GM21717 (cell line): ENCODE measurements around the gene SPOPL.
"Not testable (repeated sequence)": the region's sequence is repeated elsewhere in the genome, so short reads cannot be mapped to it uniquely, and the experiment has no call there.

Source experiments
- ATAC-seq: cut with Tn5 transposase; IDR thresholded peaks from one replicate; pipeline ENCODE4 v1.9.1; 2021; ENCODE audit warnings: mild to moderate bottlenecking, moderate library complexity; ENCODE audit not compliant: unreplicated experiment

Gene SPOPL

DNA sequence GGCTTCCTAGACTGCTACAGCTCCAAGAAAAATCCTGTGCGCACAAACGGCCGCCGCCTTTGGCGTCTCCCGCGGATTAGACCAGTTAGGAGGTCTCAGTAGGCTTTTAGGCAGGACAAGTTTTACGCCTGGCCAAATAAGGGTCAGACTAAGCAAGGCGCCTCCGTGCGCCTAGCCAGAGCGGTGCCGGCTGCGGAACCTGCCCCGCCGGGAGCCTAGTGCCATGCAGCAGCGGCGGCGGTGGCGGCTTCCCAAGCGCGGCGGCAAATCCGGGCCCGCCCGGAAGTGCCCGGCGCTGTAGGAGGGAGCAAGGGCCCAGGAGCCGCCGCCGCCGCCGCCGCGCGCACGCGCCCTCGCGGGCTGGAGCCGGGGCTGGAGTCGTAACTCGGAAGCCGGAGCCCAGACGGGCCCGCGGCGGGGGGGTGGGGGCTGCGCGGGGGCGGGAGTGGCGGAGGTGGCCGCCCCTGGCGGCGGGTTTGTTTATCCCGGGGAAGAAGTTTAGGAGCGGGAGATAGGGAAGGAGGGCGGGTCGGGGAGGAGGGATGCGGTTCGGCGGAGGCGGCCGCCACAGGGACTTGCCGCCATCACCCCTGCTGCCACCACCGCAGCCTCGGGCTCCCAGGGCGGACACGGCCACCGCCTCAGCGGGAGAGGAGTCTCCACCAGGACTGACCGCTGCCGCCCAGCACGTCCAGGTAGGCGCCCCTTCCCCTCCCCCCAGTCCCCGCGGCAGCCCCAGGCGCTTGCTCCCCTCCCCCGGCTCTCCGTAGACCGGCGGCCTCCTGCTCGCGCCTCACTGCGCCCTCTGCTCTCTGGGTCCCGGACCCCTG is at the start of gene SPOPL:
SPOPL (plus strand) TSS at position 346 of the 830 bp plus-strand sequence. CDS start 48,447 bp downstream, outside the sequence.
- peak; percentile 75 for ATAC-seq

DNA sequence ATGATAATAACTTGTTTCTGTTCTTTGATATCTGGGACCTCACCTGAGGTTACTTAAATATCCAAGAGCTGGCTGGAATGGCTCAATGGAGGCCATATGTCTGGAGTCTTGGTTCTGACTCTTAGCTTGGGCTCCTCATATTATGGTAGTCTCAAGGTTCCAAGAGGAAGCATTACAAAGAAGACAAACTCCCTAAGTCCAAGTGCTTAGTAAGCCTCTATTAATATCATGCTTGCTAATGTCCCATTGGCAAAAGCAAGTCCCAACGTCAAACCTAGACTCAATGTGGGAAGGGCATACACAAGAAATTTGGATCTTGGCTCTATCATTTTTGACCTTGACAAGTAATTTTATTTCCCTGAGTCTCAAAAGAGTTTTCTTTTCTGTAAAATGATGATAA is 49.2 kb upstream of the SPOPL start:
- ATAC-seq = no peak

DNA sequence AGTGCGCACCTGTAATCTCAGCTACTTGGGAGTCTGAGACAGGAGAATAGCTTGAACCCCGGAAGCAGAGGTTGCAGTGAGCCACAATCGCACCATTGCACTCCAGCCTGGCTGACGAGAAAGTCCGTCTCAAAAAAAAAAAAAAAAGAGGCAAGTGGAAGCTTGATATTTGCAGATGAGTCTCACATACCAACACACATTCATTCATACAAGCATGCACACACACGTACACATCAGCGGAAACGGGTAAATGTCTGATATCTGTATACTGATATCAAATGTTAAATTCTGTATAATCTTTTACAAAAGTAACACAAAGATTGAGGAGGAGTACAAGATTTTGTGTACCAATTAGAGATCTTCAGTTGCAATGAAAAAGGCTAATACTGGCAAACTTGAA is 47.8 kb upstream of the SPOPL start:
- no peak for ATAC-seq

DNA sequence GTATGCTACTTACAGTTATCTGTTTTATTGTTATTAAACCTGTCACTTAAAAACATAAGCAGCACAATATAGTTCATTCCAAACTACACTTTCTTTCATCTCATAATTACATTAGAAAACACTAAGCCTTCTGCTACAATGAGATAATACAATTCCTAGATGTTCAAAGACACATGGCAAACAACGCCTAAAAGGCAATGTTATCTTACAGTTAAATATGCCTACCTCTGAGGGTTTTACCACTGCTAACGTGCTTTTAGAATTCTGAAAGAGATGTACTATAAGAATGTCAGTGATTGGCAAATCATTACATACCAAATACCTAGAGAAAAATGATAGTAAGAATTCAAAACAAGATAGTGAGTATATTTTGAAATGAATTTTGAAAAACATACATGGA is 46.8 kb upstream of the SPOPL start:
- no peak for ATAC-seq

DNA sequence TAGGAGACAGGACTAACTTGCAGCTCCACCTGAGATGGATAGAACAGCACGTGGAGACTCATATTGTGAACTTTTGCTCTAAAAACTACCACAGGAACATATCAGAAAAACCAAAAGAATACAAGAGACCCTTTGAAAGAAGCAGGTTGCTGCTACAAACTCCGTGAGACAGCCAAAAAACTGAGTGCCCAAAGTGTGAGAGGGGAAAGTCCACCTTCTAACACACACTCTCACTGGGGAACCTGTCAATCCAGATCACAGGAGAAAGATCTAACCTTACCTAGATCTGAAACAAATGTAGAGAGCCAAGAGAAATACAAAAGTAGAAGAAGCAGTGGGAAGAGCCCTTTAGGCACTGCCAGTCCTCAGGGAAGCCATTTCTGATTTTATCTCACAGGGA is 46.3 kb upstream of the SPOPL start:
- no peak for ATAC-seq

DNA sequence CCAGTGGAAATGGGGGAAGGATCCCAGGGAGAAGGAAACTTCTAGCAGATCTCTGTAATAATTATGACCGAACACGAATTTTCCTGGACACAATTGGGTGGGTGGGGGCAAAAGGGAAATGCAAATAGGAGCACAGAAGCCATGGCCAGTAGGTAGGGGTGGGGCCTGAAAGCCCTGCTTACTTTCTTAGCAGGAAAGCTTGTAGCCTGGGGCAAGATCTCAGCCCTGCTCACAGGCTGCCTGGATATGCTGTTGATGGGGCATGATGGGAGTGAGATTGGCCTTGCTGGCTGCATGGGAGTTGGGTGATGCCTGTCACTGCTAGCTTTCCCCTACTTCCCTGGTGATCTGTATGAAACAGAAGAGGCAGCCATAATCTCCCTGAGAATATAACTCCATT is 45.9 kb upstream of the SPOPL start:
- ATAC-seq = no peak

DNA sequence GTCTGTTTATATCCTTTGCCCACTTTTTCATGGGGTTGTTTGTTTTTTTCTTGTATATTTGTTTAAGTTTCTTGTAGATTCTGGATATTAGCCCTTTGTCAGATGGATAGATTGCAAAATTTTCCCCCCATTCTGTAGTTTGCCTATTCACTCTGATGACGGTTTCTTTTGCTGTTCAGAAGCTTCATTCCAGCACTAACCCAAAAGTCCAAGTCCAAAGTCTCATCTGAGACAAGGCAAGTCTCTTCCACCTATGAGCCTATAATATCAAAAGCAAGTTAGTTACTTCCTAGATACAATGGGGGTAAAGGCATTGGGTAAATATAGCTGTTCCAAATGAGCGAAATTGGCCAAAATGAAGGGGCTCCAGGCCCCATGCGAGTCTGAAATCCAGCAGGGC is 38.9 kb upstream of the SPOPL start:
- not testable (repeated sequence) for ATAC-seq

DNA sequence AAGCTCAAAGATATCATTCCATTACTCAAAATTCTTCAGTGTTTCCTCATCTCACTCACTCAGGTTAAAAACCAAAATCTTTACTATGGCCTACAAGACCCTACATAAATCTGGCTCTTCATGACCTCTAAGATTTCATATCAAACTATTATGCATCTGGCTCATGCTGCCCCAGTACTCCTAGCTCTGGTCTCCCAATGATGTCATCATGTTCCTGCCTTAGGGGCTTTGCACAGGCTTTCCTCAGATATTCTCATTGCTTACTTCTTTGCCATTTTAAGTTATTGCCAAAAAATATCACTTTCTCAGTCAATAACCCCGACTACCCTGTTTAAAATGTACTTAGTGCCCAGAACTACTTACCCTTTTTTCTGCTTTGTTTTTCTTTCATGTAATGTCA is 33.0 kb upstream of the SPOPL start:
- no peak for ATAC-seq

DNA sequence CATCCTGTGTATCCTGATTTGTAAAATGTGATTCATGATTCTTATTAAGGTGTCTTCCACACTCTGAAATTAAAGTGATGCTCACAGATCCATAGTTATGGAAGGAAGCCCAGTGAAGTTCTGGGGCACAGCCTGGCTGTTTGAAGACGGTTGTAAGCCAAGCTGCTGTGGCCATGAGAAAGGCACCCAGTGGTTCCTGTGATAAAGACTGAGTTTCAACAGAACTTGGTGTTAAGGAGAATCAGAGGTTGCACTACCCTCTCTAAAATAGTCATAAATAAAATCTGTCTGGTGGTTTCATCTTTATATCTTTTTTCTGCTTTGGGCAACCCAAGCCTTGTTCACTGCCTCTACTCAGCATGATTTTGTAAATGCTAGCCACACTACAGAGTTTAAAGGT is 32.2 kb upstream of the SPOPL start:
- no peak for ATAC-seq

DNA sequence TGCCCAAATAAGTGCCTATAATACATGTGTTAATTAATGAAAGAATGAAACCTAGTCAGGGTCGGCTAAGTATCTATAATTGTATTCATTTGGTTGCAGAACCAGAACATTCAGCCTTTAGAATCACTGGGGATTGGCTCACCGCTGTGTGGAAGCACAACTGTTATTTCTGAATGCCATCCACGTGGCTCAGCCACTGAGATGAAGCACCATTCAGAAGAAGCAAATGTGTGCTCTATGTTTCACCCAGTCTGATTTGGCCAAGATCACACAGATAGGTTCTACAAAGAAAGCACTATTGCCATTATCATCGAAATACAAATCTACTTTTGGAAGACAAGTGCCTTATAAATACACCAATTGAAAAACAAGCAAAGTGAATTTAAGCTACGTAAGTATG is 30.6 kb upstream of the SPOPL start:
- no peak for ATAC-seq

DNA sequence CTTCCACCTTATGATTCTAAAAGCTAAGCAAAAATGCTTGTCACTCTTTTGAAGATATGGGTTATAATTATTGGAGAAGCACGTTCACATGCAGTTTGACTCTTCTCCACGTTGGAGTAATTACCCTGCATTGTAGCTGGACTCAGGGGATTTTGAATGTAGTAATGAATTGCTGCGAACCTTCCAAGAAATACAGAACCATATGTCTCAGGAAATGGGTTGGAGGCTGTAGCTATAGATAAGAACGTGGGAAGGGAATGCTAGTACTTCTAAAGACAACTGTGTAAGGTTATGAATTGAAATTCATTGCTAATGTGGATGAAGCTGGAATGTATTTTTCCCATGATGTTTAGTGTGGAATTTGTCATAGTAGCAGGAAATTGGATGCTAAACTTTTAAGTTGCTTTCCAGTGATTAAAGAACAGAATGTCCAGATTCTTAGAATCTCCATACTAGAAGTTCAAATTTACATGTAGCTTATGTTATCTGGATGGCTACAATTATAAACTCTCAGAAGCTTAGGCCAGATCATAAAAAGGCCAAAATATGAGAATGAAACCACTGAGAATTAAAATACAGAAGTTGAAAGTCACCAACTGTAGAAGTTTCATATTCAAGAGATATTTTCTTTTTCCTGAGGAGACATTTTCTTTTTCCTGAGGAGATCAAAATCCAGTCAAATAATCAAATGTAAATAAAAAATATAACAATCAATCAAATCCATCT is 27.3 kb upstream of the SPOPL start:
- peak; percentile 61 for ATAC-seq

DNA sequence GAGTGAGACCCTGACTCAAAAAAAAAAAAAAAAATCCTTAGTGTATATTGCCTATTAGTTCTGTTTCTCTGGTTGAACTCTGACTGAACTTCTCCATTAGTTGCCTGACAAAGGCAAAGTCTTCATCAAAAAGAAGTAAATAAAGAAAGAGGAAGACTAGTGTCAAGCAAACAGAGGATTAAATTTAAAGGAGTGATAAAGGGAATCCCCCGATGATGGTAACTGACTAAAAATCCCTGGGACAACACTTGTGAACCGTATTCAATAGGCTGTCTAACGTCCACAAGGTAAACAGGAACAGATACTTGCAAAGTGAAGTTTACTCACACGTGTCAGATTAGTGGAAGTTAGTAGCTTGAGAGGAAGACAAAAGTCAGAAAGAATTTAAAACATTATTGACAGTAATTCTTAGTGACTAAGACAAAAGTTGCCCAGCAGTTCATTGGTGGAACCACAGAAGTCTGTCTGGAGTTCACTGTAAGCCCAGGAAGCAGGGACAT is 26.2 kb upstream of the SPOPL start:
- ATAC-seq = peak; percentile 89

DNA sequence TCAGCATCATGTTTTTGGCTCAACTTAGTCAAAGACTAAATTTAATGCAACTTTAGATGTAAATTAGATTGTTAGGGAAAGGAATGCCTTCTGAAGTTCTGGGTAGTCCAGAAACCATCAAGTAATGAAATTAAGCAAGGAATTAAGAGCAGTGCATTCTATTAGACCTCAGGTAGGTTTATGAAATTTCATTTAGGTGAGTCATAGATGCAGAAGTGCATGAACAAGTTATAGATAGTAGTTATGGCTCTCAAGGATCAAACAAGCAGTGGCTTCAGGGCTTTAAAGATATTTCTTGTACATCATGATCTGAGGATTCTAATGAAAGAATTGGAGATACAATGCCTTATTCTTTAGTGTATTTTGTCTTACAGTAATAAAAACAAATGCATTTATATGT is 25.4 kb upstream of the SPOPL start:
- ATAC-seq = no peak

DNA sequence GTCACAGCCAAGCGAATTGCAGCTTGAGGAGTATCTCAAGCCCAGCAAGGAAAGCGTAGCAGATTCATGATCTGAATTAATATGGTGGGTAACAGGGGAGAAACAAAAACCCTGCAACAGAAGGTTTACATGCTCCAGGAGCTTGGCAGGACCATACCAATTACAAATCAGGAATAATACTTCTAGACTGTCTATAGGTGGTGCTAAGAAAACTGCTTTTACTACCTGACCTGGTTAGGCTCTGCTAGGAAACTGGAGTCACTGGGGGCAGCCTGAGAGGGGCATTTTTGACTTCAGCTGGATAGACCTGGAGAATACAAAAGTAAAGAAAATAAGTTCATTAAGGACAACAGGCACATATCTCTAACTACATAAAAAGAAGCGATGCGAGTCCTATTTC is 24.6 kb upstream of the SPOPL start:
- no peak for ATAC-seq

DNA sequence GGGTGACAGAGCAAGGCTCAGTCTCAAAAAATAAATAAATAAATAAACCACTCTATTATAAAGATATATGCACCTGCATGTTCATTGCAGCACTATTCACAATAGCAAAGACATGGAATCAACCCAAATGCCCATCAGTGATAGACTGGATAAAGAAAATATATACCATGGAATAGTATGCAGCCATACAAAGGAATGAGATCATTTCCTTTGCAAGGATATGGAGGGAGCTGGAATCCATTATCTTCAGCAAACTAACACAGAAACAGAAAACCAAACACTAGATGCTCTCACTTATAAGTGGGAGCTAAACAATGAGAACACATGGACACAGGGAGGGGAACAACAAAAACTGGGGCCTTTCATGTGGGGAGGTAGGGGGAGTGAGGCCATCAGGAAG is 18.8 kb upstream of the SPOPL start:
- ATAC-seq = not testable (repeated sequence)

DNA sequence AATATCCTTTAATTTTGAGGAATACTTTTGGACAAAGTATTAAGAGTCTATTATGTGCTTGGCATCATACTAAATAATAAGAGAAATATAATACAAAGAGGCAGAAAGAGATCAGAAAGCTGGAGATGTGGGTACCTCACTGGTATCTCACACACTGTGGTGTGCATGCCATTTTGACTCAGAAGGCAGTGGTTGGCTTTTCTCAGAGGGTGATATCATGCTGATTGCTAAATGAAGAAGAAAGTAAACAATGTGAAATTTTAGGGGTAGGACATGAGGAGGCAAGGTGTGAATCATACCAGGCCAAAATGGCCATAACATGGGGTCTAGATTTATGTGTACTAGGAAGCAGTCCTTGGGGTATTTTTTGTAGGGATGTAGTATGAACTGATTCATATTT is 16.6 kb upstream of the SPOPL start:
- no peak for ATAC-seq

DNA sequence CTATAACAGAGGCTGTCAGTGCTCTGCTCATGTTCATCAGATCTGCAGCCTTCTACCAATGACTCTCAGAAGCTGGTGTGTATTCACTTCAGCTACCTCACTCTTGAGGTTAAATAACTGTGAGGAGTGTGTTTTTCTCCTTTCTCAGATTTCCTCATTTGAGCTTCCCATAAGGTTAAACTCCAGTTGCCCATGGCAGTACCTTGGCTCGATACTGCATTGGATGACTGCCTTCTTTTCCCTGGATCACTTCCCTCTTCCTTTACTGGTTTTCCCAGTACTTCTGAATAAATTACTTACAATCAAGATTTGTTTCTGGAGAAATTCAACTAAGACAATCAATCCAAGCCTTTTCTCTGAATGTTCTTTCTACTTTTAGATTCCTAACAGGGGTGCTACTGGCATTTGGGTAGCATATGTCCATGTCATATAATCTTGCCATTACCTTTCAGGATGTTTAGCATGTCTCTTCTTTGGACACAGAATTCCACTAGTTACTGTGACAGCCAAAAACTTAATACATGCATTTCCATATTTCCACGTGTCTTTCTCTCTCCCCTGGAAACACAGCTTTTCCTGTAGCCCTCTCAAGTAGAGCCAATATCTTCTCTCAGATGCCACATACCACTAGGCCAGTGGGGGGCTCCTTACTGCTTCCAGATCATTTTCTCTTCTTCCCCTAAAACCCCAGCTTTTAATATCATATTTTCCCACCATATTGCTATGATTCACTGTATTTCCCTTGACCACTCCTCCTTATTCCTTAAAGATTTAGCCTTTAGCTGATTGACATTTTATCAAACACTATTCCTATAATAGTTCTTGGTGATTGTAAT is 15.0 kb upstream of the SPOPL start:
- ATAC-seq = no peak

DNA sequence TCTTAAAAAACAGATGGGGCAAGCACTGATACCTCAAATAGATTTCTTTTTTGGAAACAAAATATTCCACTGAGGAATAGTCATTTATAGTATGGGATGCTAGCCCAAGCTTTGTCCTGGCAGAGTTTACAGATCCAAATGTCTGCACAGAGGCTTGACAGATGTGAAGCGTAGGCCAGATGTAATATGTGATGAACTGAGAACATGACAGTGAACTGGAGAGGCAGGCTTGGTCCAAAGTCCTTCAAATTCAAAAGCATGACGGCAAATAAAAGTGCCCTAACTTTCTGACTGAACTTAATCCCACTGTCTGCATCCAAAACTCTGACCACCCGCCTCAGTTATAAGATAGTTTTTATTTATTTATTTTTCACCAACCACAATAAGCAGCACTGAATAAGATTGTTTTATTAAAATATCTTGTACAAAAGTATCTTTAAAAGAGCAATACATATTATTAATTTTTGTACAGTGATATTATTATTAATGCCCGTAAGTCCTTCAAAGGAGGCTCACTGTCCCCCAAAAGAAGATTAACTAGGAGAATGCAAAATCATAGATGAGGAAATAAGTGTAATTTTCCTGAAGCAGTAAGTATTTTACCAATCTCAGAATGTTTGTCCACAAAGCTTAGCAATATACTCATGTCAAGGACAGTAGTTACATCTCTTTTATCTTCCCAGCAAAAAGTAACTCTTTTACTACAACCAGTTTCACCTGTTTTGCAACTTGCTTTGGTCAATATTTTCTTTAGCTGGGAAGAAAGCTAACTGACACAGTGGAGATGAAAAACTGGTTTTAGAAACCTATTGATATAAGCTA is 10.7 kb upstream of the SPOPL start:
- no peak for ATAC-seq

DNA sequence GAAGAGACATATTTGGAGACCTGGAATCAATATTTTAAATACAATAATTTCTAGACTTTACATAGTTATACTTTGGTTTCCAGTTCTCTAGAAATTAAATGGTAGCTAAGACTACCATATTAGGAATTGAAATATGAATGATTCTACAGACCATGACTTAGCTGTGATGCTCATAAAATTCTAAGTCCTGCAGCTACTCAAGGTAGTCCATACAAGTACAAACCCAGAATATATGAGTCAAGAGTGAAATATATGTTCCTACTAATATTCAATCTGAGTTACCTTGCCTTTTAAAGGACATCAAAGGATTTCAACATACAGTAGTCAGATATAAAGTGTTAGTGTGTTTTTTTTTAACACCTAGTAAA is 10.1 kb upstream of the SPOPL start:
- ATAC-seq = no peak

DNA sequence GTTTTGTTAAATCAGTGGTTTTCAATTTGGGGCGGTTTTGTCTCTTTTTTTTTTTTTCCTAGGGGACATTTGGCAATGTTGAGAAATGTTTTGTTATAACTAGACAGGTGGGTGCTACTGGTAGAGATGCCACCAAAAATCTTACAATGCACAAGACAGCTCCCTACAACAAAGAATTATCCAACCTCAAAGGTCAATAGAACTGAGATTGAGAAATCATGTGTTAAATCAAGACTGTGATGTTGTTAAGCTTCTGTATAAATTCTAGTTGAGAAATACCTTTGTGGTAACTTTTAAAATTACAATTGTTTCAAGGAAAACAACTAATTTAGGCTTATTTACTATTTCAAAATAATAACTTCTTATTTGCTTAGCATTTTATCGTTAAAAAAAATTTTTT is 9.4 kb upstream of the SPOPL start:
- no peak for ATAC-seq

DNA sequence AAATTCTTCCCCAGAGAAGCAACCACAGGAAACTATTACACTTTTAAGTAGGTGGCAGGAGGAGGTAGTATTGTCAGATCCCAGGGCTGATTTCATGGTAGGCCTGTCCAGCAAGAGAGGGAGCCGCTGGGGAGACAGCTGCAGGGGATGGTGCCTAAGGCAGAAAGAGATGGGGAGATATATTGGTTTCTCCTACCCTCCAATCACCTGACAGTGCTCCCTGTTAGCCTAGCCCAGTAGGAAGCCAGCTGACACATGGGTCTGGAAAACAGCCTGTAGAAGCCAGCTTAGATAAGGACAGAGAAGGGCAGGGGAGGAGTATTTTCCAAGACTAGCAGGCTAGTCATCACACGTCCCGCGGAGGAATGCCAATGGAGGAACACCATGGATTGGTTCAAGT is 8.2 kb upstream of the SPOPL start:
- ATAC-seq = no peak
